Activated CD4-positive, alpha-beta T cell treated with anti-CD3 and anti-CD28 coated beads for 1 hour (primary cell): ENCODE measurements around the gene SLC29A1.

Experiments used
- DNase-seq: peaks from one replicate; pipeline ENCODE4 v3.0.0-alpha.2; 2020

Gene SLC29A1

GRCh38 chr6:44270526-44271405, 47.4 kb downstream of the SLC29A1 start:
- no peak for DNase-seq

GRCh38 chr6:44271406-44271723, 48.0 kb downstream of the SLC29A1 start:
- no peak for DNase-seq

- DNase-seq, result no peak
Measured at GRCh38 chr6:44271914-44272313, 48.5 kb downstream of the SLC29A1 start.

GRCh38 chr6:44272529-44272928, 49.1 kb downstream of the SLC29A1 start:
- no peak for DNase-seq

- DNase-seq, result no peak
Measured at GRCh38 chr6:44272999-44273566, 49.7 kb downstream of the SLC29A1 start.

- no peak for DNase-seq
Measured at GRCh38 chr6:44273617-44274016, 50.2 kb downstream of the SLC29A1 start.

GRCh38 chr6:44275271-44275748, 51.9 kb downstream of the SLC29A1 start:
- DNase-seq, result no peak

GRCh38 chr6:44275749-44276648, 52.6 kb downstream of the SLC29A1 start:
- DNase-seq, result no peak

GRCh38 chr6:44276667-44277640, 53.6 kb downstream of the SLC29A1 start:
- no peak for DNase-seq

GRCh38 chr6:44277763-44278162, 54.4 kb downstream of the SLC29A1 start:
- DNase-seq, result no peak

GRCh38 chr6:44278315-44278714, 54.9 kb downstream of the SLC29A1 start:
- no peak for DNase-seq

- no peak for DNase-seq
Measured at GRCh38 chr6:44278774-44279697, 55.6 kb downstream of the SLC29A1 start.
